Cardiac muscle cell (in vitro differentiated cells and primary cell): ENCODE results near the gene BRD7. TPM values are rescaled to one million over a fixed set of nuclear protein-coding genes. Genes with fewer than 3 reads are reported as not detected.

Experiments used
- DNase-seq, 2 donors: peaks; one replicate each; pipeline versions ENCODE4 v3.0.0 to v3.0.0-alpha.2; 2010 to 2017; ENCODE audit warnings: low read depth in 1 of 2, low spot score in 1 of 2
- H3K27ac ChIP-seq: fragments of 200-600 bp; sonication (generic); 2 replicates; pipeline ENCODE4 v1.5.1; 2016
- H3K27me3 ChIP-seq: fragments of 200-600 bp; sonication (generic); 2 replicates; pipeline ENCODE4 v1.6.0; 2016; ENCODE audit warnings: control low read depth
- H3K36me3 ChIP-seq: fragments of 200-600 bp; sonication (generic); 2 replicates; pipeline ENCODE4 v1.5.1; 2016; ENCODE audit warnings: control low read depth
- H3K4me1 ChIP-seq: fragments of 200-600 bp; sonication (generic); 2 replicates; pipeline ENCODE4 v1.8.1; 2017; ENCODE audit warnings: low read depth, mild to moderate bottlenecking, mixed run types
- H3K4me3 ChIP-seq: fragments of 200-600 bp; sonication (generic); 2 replicates; pipeline ENCODE4 v1.5.1; 2016; ENCODE audit warnings: mild to moderate bottlenecking
- H3K9me3 ChIP-seq: fragments of 200-600 bp; sonication (generic); 2 replicates; pipeline ENCODE4 v1.5.1; 2017; ENCODE audit warnings: low read depth, mild to moderate bottlenecking, control low read depth
- CTCF ChIP-seq: IDR thresholded peaks from 2 replicates; pipeline ENCODE4 v1.5.1; 2012; ENCODE audit warnings: low read depth, mild to moderate bottlenecking, low read length
- polyA plus RNA-seq: library from polyadenylated mRNA; unstranded; fragments of >200 nt; fragmentation: Nextera tagmentation; extraction: Ambion mirVana; gene quantifications from 2 replicates; pipeline ENCODE4 v1.2.1, GENCODE V29; 2016
- total RNA-seq: library from RNA; depleted of rRNA; stranded (reverse); fragments of >200 nt; gene quantifications from 2 replicates; pipeline ENCODE4 v1.2.3, GENCODE V29; 2016

Gene BRD7
- total and polyA plus RNA-seq, 2 experiments from 2014 or later, result 80.1 to 89.2 TPM

- no peak overlapping the region for H3K4me3 ChIP-seq
- no peak overlapping the region for H3K27ac ChIP-seq
- peaks cover 58% of the 10 kb centered on the region for H3K36me3 ChIP-seq
- H3K4me1 ChIP-seq, result no peaks in the 10 kb centered on the region
- peak in 1 of 2 donors; percentile 50 for DNase-seq
- H3K27me3 ChIP-seq, result no peaks in the 10 kb centered on the region
- H3K9me3 ChIP-seq, result no peaks in the 10 kb centered on the region
- peak; percentile 23 for TF ChIP-seq CTCF
Observed at GRCh38 chr16:50323335-50324011, 45.3 kb downstream of the BRD7 start.

- Histone ChIP-seq H3K27ac (no peak overlapping the region), H3K27me3 (no peaks in the 10 kb centered on the region), H3K36me3 (peaks cover 67% of the 10 kb centered on the region), H3K4me1 (no peaks in the 10 kb centered on the region), H3K9me3 (no peaks in the 10 kb centered on the region), H3K4me3 (no peak overlapping the region)
- DNase-seq, result no peak
- TF ChIP-seq CTCF, result no peak
Observed at GRCh38 chr16:50322333-50322732, 46.5 kb downstream of the BRD7 start.

GRCh38 chr16:50320310-50320709 is 48.5 kb downstream of the BRD7 start:
- no peak overlapping the region for H3K27ac ChIP-seq
- no peak for TF ChIP-seq CTCF
- no peaks in the 10 kb centered on the region for H3K4me1 ChIP-seq
- no peaks in the 10 kb centered on the region for H3K27me3 ChIP-seq
- H3K9me3 ChIP-seq, result no peaks in the 10 kb centered on the region
- DNase-seq, result no peak
- no peak overlapping the region for H3K4me3 ChIP-seq
- H3K36me3 ChIP-seq, result peaks cover 78% of the 10 kb centered on the region

GRCh38 chr16:50318796-50319578 is 49.8 kb downstream of the BRD7 start:
- no peak for DNase-seq
- H3K27ac ChIP-seq, result no peak overlapping the region
- TF ChIP-seq CTCF, result no peak
- no peaks in the 10 kb centered on the region for H3K9me3 ChIP-seq
- peaks cover 6% of the 10 kb centered on the region for H3K4me1 ChIP-seq
- no peak overlapping the region for H3K4me3 ChIP-seq
- H3K36me3 ChIP-seq, result peaks cover 69% of the 10 kb centered on the region
- no peaks in the 10 kb centered on the region for H3K27me3 ChIP-seq

- Histone ChIP-seq H3K36me3 (peaks cover 53% of the 10 kb centered on the region), H3K4me3 (no peak overlapping the region), H3K9me3 (no peaks in the 10 kb centered on the region), H3K4me1 (peaks cover 13% of the 10 kb centered on the region), H3K27ac (no peak overlapping the region), H3K27me3 (no peaks in the 10 kb centered on the region)
- TF ChIP-seq CTCF, result no peak
- DNase-seq, result no peak
Observed at GRCh38 chr16:50316848-50317630, 51.7 kb downstream of the BRD7 start.
